Colon (tissue), 2 donors: Measurements from ENCODE around the gene GPRIN1.

ENCODE experiments used
- FAIRE-seq: peaks from 2 replicates; lab custom pipeline; 2012; peaks lifted over from hg19 to GRCh38; lab: Jason Lieb, UNC
- donor health status: control.
- donor health status: control.

Gene GPRIN1

DNA sequence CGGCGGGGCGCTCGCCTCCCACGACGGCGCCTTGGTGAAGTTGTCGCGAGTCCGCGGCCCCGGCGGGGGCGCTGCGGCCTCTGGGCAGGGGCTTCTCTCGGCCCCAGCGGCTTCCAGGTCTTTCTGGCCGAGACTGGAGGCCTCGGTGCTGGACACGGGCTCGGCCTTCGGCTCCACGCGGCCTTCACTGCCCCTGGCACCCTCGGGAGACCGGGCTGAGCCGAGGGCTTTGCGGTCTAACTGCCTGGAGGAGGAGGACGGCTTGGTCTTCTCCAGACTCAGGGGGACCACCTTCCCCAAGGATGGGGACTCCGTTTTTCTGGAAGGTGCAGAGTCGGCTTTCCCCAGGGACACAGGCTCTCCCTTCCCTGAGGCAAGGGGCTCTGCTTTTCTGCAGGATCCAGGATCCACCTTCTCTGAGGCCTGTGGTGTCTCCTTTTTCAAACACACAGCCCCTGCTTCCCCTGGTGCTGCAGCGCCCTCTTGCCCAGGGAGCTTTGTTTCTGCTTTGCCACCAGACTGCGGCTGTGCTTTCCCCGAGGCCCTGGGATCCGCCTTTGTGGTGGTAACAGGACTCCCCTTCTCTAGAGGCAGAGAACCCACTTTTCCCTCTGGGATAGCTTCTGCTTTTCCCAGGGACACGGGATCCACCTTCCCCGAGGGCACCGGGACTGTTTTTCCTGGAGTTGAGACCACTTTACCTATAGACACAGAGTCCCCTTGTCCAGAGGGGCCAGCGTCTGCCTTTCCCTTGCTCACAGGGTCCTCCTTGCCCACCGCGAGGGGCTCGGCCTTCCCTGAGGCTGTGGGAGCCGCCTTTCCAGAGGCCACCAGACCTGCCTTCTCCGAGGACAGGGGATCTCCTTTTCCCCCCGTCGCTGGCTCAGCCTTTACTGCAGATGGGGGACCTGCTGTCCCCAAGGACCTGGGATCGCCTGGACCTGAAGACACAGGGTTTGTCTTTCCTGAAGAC is 12.3 kb downstream of the GPRIN1 start:
- FAIRE-seq: no peak

DNA sequence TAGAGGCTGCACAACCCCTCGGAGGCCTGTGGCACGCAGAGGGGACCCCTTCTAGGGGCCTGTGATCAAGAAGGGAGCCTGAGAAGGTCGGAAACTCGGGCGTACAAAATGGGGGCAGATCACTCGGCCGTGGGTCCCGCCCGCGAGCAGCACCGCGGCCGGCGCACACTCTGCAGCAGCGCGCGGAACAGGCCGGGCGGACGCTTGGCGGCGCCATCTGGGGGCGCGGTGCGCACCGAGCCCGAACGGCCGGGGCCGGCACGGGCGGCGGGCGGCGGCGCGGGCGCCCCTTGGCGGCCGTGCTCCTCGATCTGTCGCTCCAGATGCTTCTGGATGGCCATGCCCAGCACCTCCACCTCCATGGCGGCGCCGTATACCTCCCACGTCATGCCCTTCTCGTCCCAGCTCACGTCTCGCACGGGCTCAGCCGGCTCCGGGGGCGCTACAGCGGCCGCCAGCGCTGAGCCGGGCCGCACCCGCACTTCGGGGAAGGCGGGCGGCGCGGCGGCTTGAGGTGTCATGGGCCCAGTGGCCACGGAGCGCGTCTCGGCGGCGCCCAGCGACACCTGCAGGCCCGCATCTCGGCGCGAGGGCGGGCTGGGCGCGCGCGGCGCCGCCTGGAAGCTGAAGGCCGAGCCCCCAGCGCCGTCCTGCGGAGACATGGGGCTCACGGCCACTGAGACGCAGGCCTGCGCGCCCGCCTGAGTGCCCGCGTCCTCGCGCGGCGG is 13.1 kb downstream of the GPRIN1 start:
- FAIRE-seq: no peak

DNA sequence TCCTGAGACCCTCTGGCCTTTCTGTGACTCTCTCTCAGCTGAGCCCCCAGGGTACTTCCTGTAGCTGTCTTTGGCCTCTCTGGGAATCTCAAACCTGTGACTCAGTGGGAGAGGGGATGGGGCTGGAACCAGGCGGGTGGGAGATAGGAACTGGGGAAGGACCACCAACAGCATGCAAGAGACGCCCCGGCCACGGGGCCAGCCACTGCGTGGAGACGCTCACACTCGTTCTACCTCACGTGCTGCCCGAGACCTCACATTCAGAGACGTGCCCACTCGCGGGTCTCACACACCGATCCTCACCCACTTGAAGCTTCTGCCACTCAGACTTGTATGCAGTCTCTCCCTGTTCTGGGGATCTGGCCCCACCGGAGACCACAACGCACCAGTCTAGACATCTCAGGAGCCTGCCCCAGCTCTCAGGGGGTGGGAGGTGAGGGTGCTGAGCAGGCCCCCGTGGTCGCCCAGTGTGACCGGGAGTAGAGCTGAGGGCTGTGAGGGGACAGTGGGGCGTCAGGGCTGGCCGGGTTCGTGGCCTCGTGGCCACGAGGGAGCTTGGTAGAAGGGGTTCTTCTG is 13.8 kb downstream of the GPRIN1 start:
- FAIRE-seq: no peak

DNA sequence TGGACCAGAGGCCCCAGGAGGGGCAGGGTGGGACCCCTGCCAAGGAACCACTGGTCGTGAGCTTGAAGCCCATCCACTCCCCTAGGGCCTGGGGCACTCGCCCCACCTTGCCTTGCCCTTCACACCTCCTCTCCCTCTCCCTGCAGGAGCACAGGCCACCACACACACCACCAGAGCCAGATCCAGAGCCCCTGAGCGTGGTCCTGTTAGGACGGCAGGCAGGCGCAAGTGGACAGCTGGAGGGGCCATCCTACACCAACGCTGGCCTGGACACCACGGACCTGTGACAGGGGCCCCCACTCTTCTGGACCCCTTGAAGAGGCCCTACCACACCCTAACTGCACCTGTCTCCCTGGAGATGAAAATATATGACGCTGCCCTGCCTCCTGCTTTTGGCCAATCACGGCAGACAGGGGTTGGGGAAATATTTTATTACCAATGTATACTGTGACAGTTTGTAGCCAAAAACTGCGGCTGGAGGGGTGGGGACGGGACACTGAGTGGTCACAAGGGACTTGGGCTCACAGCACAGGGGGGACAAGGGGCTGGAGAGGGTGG is 14.5 kb downstream of the GPRIN1 start:
- FAIRE-seq: no peak

DNA sequence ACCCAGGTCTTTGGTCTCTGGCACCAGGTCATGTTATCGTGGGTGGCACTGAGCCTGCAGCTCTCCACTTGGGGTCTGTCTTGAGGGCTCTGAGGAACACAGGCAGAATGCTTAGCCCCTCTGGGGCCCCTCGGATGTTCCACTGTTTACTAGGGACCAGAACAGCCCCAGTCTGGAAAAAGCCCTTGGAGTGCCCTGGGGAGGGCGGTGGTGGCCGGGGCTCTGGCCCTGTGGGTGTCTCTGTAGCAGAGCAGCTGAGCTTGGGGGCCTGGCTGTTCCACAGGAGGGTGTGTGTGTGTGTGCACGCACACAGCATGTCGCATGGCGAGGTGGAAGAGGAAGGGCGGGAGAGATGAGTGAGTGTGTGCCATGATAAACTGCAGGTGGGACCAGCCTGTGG is 15.4 kb downstream of the GPRIN1 start:
- FAIRE-seq: no peak

DNA sequence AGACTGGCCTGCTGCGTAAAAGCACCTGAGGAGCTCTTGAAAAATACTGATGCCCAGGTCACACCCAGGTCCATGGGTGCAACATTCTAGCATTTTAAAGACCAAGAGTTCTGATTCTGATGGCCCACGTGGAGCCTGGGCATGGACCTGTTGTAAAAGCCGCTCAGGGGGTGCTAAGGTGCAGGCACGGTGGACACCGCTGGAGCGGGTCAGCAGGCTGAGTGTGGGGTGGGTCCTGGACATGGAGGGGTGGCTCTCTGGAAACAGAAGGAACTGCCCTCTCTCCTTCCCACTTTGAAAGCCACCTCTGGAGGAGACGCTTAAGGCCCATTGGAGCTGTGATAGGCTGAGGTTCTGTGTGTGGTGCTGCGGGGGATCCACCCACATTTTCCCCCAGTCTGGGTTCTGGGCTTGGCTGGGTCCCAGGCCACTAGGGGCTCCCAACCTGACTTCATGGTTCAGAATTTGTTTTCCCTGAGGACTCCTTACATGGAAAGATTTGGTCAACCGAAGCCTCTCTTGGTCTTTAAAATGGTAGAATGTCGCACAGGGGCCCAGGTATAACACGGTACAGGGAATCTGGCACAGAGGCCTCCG is 16.6 kb downstream of the GPRIN1 start:
- FAIRE-seq: no peak

DNA sequence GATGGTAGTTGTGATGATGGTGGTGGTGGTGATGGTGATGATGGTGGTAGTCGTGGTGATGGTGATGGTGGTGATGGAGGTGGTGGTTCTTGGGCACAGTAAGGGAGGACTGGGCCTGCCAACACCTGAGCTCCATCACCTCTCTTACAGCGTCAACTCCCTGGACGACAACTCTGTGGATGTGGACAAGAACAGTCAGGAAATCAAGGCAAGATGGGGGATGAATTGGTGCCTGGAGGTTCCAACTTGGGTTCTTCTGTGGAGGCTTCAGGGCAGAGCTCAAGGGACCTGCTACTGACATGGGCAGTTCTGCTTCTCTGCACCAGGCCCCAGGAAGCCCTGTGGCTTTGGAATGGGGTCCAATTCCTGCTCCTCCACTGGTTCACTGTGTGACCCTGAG is 17.4 kb downstream of the GPRIN1 start:
- no peak for FAIRE-seq

DNA sequence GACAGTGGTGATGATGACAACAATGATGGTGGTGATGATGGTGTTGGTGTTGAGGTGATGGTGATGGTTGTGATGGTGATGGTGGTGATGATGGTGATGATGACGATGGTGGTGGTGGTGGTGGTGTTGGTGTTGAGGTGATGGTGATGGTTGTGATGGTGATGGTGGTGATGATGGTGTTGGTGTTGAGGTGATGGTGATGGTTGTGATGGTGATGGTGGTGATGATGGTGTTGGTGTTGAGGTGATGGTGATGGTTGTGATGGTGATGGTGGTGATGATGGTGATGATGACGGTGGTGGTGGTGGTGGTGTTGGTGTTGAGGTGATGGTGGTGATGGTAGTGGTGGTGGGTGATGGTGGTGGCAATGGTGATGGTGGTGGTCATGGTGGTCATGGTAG is 18.3 kb downstream of the GPRIN1 start:
- FAIRE-seq: peak; percentile 100

DNA sequence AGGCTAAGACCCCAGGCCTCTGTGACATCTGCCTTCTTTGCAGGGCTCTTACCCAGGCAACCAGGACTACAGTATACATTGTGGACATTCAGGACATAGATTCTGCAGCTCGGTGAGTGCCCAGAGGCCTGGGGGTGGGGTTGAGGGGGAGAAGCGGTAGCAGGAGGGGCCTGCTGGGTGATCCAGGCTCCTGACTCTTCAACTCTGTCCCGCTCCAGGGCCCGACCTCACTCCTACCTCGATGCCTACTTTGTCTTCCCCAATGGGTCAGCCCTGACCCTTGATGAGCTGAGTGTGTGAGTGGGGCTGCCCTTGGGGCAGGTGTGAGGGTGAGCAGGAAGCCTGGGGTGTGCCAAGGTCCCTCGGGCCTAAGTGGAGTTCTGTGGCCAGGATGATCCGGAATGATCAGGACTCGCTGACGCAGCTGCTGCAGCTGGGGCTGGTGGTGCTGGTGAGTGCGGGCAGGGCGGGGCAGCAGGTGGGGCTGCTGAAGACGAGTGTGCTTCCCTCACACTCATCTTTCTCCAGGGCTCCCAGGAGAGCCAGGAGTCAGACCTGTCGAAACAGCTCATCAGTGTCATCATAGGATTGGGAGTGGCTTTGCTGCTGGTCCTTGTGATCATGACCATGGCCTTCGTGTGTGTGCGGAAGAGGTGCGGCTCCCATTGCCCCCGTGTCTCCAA is 19.8 kb downstream of the GPRIN1 start:
- FAIRE-seq: no peak

DNA sequence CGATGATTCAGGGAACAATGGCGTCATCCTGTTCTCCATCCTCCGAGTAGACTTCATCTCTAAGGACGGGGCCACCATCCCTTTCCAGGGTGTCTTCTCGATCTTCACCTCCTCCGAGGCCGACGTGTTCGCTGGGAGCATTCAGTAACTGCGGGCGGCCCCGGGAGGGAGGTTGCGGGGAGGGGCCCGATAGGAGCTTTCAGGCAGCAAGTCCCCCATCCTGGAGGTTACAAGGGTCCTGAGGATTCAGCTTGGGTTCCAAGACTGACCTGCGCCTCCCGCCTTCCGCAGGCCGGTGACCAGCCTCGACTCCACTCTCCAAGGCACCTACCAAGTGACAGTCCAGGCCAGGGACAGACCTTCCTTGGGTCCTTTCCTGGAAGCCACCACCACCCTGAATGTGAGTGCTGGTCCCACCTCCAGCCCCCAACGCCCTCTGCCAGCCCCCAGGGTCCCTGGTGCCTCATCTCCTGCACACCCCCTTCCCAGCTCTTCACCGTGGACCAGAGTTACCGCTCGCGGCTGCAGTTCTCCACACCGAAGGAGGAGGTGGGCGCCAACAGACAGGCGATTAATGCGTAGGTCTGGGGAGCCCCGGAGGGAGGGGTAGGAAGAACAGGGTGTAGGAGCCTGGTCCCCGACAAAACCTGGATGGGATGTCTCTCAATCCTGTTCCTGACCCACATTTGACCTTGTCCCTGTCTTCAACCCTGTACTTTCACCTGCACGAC is 20.8 kb downstream of the GPRIN1 start:
- FAIRE-seq: no peak

DNA sequence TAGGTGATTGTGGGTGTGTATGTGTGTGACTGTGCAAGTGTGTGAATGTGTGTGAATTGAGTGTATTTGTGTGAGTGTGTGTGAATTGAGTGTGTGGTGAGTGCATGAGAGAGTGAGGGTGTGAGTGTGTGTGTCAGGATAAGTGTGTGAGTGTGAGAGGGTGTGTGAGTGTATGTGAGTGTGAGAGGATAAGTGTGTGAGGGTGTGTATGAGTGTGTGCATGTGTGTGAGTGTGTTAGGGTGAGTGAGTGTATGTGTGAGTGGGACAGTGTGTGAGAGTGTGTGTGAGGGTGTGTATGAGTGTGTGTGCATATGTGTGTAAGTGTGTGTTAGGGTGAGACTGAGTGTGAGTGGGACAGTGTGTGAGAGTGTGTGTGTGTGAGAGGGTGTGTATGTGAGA is 21.7 kb downstream of the GPRIN1 start:
- FAIRE-seq: no peak

DNA sequence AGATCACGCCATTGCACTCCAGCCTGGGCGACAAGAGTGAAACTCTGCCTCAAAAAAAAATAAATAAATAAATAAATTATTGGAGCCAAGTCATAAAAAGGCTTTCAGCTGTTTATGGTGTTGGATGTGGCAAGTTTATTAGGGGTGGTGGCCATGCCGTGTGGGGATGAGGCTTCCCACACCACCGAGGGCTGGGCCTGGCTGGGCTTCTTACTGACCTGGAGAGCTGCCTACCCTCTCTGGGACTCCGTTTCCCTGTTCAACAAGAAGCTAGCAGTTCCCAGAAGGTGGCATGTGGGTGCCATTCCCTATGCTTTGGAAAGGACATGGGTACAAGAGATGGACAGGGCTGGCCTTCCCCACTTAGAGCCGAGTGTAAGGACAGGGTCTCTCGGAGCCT is 22.6 kb downstream of the GPRIN1 start:
- no peak for FAIRE-seq

DNA sequence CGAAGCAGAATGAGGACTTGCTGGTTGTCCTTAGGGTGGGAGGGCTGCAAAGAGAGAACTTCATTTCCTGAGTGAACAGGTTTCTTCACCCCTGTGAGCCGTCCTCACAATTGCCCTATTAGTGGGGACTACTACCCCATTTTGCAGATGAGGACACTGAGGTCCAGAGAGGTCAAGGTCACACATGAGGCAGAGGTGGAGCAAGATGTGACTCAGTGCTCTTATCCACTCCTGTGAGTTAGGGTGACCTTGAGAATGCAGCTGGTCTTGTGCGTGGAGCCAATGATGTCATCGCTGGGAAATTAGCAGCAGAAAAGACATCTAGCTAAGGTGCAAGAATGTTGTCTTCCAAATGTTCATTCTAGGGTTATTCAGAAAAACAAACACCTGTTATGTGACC is 26.9 kb downstream of the GPRIN1 start:
- FAIRE-seq: no peak

DNA sequence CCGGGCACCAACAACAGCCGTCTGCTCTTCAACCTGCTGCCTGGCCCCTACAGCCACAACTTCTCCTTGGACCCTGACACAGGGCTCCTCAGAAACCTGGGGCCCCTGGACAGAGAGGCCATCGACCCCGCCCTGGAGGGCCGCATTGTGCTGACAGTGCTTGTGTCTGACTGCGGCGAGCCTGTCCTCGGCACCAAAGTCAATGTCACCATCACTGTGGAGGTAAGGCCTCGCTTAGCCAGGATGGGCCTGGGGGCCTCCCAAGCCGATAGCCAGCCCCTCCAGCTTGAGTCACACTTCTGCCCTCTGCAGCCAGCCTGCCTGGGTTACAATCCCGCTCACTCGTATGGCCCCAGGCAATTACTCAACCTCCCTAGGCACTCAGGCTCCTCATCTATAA is 28.6 kb downstream of the GPRIN1 start:
- FAIRE-seq: no peak

DNA sequence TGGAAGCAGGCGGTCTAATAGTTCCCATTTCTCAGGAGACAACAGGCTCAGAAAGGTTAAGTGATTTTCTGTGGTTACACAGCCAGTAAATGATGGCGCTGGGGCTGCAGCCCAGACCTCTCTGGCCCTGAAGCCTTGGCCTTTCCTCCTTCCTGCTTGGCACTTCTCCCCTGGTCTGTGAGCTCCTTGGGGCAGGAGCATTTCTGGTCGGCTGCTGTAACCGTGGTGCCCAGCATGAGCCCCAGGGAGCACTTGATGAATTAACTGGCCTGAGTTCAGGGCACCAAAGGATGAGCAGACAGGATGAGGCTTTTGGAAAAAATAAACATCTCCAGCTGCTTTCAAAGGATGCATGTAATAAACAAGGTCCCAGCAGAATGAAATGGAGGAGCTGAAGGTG is 30.6 kb downstream of the GPRIN1 start:
- FAIRE-seq: no peak

DNA sequence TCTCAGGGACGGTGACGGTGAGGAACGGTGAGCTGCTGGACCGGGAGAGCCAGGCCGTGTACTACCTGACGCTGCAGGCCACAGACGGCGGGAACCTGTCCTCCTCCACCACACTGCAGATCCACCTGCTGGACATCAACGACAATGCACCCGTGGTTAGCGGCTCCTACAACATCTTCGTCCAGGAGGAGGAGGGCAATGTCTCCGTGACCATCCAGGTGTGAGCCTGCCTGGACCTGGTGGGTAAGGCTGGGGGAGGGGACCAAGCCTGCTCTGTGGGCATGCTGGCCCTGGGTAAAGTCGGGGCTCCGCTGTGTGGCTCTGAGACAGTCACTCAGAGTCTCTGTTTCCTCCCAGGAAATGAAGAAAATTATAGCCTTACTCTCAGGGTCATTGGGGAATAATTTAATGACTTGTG is 31.6 kb downstream of the GPRIN1 start:
- FAIRE-seq: no peak

DNA sequence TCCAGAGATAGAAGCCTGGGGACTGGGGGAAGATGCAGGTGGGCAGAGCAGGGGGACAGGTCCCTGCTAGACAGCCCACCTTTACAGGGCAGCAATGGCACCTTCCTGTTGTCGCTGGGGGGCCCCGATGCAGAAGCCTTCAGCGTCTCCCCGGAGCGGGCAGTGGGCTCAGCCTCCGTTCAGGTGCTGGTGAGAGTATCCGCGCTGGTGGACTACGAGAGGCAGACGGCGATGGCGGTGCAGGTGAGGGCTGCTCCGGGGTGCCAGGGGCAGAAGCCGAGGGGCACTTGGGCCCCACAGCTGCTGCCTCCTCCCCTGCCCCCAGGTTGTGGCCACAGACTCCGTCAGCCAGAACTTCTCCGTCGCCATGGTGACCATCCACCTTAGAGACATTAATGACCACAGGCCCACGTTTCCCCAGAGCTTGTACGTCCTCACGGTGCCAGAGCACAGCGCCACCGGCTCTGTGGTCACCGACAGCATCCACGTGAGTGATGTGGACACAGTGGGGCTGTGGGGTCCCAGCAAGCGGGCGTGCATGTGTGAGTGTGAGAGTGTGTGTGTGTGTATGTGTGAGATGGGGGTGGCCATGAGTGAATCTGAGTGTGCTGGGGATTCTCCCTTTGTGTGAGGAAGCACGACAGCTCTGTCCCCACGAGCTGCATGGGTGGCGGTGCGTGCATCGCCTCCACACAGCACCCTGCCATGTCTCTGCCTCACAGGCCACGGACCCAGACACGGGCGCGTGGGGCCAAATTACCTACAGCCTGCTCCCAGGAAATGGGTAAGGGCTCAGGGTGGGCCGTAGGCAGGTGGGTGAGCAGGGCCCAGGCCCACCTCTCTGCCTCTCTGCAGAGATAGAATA is 32.4 kb downstream of the GPRIN1 start:
- no peak for FAIRE-seq

DNA sequence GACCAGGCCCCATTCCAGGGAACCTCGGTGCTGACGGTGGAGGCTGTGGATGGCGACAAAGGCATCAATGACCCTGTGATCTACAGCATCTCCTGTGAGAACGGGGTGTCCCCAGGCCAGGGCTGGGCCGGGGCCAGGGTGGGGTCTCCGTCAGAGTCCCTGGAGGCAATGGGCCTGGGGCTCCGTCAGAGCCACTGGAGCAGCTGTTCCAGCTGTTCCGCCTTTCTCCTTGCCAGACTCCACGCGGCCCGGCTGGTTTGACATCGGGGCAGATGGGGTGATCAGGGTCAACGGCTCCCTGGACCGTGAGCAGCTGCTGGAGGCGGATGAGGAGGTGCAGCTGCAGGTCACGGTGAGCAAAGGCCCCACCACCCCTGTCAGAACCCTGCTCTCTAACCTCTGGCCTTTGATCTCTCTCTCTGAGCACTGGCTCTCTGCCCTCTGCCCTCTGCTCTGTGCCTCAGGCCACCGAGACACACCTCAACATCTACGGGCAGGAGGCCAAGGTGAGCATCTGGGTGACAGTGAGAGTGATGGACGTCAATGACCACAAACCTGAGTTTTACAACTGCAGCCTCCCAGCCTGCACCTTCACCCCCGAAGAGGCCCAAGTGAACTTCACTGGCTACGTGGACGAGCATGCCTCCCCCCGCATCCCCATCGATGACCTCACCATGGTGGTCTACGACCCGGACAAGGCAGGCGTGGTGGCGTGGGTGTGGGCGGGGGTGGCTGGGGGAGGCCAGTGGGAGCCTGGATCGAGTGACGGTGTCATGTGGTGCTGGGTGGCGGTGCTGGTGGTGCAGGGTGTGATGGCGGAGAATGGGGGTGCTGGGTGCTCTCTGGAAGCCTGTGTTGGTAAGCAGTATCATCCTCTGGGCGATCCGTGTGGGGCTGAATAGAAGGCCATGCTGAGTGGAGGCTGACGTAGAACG is 34.2 kb downstream of the GPRIN1 start:
- no peak for FAIRE-seq

DNA sequence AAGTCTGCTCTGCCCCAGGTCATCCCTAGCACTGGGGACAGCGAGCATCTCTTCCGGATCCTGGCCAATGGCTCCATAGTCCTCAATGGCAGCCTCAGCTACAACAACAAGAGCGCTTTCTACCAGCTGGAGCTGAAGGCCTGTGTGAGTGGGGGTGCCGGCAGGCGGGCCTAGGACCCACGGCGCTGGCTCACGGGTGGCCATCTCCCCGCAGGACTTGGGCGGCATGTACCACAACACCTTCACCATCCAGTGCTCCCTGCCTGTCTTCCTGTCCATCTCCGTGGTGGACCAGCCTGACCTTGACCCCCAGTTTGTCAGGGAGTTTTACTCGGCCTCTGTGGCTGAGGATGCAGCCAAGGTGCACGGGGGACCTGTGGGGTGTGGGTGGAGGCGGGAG is 34.9 kb downstream of the GPRIN1 start:
- FAIRE-seq: no peak
